Sigmoid colon (tissue), 7 donors: ENCODE data around the gene DEF6. TPM values are rescaled to one million over a fixed set of nuclear protein-coding genes. Genes with fewer than 3 reads are reported as not detected.

Source experiments
- DNase-seq: peaks from one replicate; pipeline ENCODE4 v3.0.0-alpha.2; 2019
- H3K27ac ChIP-seq, 4 donors: fragments of 200-600 bp; sonication (generic); one replicate each; pipeline ENCODE4 v1.5.1; 2016 to 2019; ENCODE audit warnings: mild to moderate bottlenecking in 1 of 4
- H3K27me3 ChIP-seq, 3 donors: fragments of 200-600 bp; sonication (generic); one replicate each; pipeline ENCODE4 v1.5.1; 2019; ENCODE audit warnings: mild to moderate bottlenecking in 1 of 3
- H3K36me3 ChIP-seq, 4 donors: fragments of 200-600 bp; sonication (generic); one replicate each; pipeline ENCODE4 v1.5.1; 2016 to 2019
- H3K4me1 ChIP-seq, 4 donors: fragments of 200-600 bp; sonication (generic); one replicate each; pipeline ENCODE4 v1.5.1; 2017 to 2019
- H3K4me3 ChIP-seq, 4 donors: fragments of 200-600 bp; sonication (generic); one replicate each; pipeline ENCODE4 v1.5.1; 2017 to 2019; ENCODE audit warnings: mild to moderate bottlenecking in 2 of 4, moderate library complexity in 1 of 4
- H3K9me3 ChIP-seq, 4 donors: fragments of 200-600 bp in 3 of 4; sonication (generic) in 3 of 4; one replicate each; pipeline versions ENCODE4 v1.5.1 to v1.6.1; 2013 to 2019
- CTCF ChIP-seq, 4 experiments: fragments of 450-650 bp in 3 of 4; fragments of 200-600 bp in 1 of 4; IDR thresholded peaks; one replicate each; pipeline ENCODE4 v1.5.1; 2016 to 2019; ENCODE audit warnings: antibody characterized with exemption in 4 of 4, mild to moderate bottlenecking in 3 of 4, moderate library complexity in 2 of 4
- EP300 ChIP-seq, 4 donors: sonication (generic); formaldehyde crosslinking; IDR thresholded peaks; one replicate each; pipeline ENCODE4 v1.6.1; 2017; ENCODE audit warnings: antibody characterized with exemption in 4 of 4
- POLR2A ChIP-seq, 2 donors: fragments of 450-650 bp; IDR thresholded peaks; one replicate each; pipeline ENCODE4 v1.6.1; 2016; ENCODE audit warnings: antibody characterized with exemption in 2 of 2, mild to moderate bottlenecking in 2 of 2, moderate library complexity in 2 of 2
- POLR2AphosphoS5 ChIP-seq, 4 donors: sonication (generic); formaldehyde crosslinking; IDR thresholded peaks; one replicate each; pipeline ENCODE4 v1.6.1; 2017; ENCODE audit warnings: antibody characterized with exemption in 4 of 4
- WGBS, 2 donors: extraction: QIAGEN DNeasy Blood & Tissue Kit; methylation state at CpG; one replicate each; pipeline ENCODE4 v1.1.7; 2013; 5-methylcytosine and 5-hydroxymethylcytosine counted together
- intact Hi-C: fragments of 100-400 bp; cut with DNase I; formaldehyde crosslinking; loops from one replicate; pipeline ENCODE4 v1.15.1; 2023
- polyA plus RNA-seq, 3 donors: library from polyadenylated mRNA; stranded (reverse); fragments of 200-250 nt; gene quantifications; one replicate each; pipeline ENCODE4 v1.2.3, GENCODE V29; 2013
- total RNA-seq, 4 donors: library from RNA; depleted of rRNA; stranded (reverse); fragments of >200 nt; gene quantifications; one replicate each; pipeline ENCODE4 v1.1.0, GENCODE V29; 2016
- donor health status: healthy with polysubstance abuse.
- donor health status: Bipolar disorder and iron deficiency.
- donor health status: healthy.

The DEF6 gene
- total and polyA plus RNA-seq, 7 donors, result 1.4 to 30.1 (median 4.2) TPM

DNA sequence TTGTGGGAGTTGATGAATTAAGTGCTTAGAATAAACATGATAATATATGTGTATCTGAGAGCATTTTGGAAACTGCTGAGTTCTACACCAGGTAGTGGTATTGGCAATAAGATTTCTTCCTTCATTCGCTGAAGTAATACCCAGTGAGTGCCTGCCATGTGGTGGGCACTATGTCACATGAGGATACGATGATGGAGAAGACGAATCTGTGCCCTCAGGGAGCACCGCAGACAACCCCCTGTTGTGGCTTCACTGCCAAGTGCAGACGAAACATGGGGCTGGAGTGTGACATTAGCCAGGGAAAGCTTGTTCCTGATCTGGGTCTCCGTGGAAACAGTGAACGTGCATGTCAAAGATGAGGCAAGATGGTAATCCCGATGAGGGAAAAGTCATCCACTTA is 30.2 kb upstream of the DEF6 start:
- Histone ChIP-seq H3K4me1 (peaks cover 0 to 13% (median 2%) of the 10 kb centered on the region in 4 donors), H3K27me3 (no peaks in the 10 kb centered on the region), H3K27ac (no peak overlapping the region), H3K4me3 (no peak overlapping the region), H3K36me3 (no peaks in the 10 kb centered on the region), H3K9me3 (no peaks in the 10 kb centered on the region)
- TF ChIP-seq POLR2AphosphoS5 (IDR thresholded peaks at IDR 0.05) (no peak), POLR2A (IDR thresholded peaks at IDR 0.05) (no peak), EP300 (IDR thresholded peaks at IDR 0.05) (no peak), CTCF (IDR thresholded peaks at IDR 0.05) (no peak)
- WGBS, 2 donors, result 93 to 96% methylated on average over 8 of the region's 8 CpGs
- intact Hi-C loops, result no loop called here
- peak; percentile 40 for DNase-seq

DNA sequence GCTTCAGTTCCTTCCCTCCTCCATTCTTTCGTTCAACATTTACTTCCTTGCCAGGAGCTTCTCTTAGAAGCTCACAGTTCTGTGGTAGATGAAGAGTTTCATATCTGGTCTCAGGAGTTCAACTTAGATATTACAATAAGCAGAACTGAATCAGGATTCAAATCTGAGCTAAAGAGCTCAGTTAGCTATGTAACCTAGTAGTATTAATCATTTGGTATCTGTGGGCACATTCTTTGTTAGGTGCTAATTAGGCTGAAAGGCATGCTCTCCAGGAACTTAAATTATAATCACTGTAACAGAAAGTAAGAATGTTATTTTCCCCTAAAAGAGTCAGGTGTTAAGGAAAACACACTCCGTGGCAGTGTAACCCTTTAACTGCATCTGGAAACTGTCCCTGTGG is 29.7 kb upstream of the DEF6 start:
- 78 to 90% methylated on average over 2 of the region's 2 CpGs for WGBS, 2 donors
- intact Hi-C loops, result no loop called here

GRCh38 chr6:35272005-35272404 is 25.6 kb upstream of the DEF6 start:
- Histone ChIP-seq H3K27ac (no peak overlapping the region), H3K4me1 (peaks cover 0 to 21% (median 13%) of the 10 kb centered on the region in 4 donors), H3K9me3 (no peaks in the 10 kb centered on the region), H3K27me3 (no peaks in the 10 kb centered on the region), H3K36me3 (no peaks in the 10 kb centered on the region), H3K4me3 (no peak overlapping the region)
- DNase-seq, result no peak
- intact Hi-C loops, result no loop called here
- WGBS, 2 donors, result 97 to 98% methylated on average over 2 of the region's 2 CpGs
- no peak for TF ChIP-seq POLR2AphosphoS5 (IDR thresholded peaks at IDR 0.05)
- TF ChIP-seq EP300 (IDR thresholded peaks at IDR 0.05), result no peak
- TF ChIP-seq POLR2A (IDR thresholded peaks at IDR 0.05), result no peak
- TF ChIP-seq CTCF (IDR thresholded peaks at IDR 0.05), result no peak

More for the DNA sequence above, 29.7 kb upstream of the DEF6 start:
- Histone ChIP-seq H3K27ac (no peak overlapping the region), H3K36me3 (no peaks in the 10 kb centered on the region), H3K4me1 (peaks cover 0 to 13% (median 2%) of the 10 kb centered on the region in 4 donors), H3K9me3 (no peaks in the 10 kb centered on the region), H3K27me3 (no peaks in the 10 kb centered on the region), H3K4me3 (no peak overlapping the region)
- DNase-seq, result no peak
- TF ChIP-seq POLR2AphosphoS5 (IDR thresholded peaks at IDR 0.05), result no peak
- no peak for TF ChIP-seq EP300 (IDR thresholded peaks at IDR 0.05)
- TF ChIP-seq POLR2A (IDR thresholded peaks at IDR 0.05), result no peak
- TF ChIP-seq CTCF (IDR thresholded peaks at IDR 0.05), result no peak

DNA sequence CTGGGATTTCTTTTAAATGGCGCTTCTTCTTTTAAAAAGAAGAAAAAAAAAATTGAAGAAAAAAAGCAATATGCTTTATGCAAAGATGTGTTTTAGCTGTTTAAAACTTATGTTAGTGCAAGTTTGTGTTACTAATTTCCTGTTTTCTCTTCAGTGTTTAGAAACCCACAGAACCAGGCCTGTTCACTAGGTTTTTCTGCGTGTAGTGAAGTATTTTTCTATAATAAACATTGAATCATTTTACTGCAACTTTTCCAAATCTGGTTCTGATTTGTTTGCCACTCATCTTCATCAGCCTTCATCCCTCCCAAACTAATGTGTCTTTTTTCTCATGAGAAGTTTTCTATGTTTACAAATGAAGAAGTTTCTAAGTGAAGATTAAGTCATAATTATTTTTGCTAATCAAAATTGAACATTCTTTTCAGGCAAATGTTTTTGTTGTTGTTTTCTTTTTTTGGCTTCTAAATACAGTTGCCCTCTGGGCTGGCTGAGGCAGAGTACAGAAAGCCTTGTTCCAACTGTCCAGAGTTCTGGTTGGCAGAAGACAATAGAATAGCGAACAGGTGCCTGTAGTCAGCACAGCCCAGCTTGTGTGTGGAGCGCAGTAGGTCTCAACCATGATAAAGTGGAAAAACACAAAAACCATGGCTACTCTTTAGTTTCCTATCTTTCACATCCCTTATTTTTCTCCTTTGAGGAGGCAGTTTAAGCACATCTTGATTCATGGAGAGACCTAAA is 23.6 kb upstream of the DEF6 start:
- Histone ChIP-seq H3K4me1 (peaks cover 0 to 13% (median 11%) of the 10 kb centered on the region in 4 donors), H3K27me3 (no peaks in the 10 kb centered on the region), H3K4me3 (no peak overlapping the region), H3K9me3 (no peaks in the 10 kb centered on the region), H3K27ac (no peak overlapping the region), H3K36me3 (no peaks in the 10 kb centered on the region)
- intact Hi-C loops, result no loop called here
- DNase-seq, result no peak
- 89 to 90% methylated on average over 4 of the region's 4 CpGs for WGBS, 2 donors
- TF ChIP-seq POLR2A (IDR thresholded peaks at IDR 0.05) (no peak), POLR2AphosphoS5 (IDR thresholded peaks at IDR 0.05) (no peak), EP300 (IDR thresholded peaks at IDR 0.05) (no peak), CTCF (IDR thresholded peaks at IDR 0.05) (no peak)
